NT2/D1 (cell line): ENCODE results near the gene LTBP1.

Experiments used
- DNase-seq: peaks from one replicate; pipeline ENCODE4 v3.0.0-alpha.2; 2011; ENCODE audit warnings: low read depth, low spot score
- H3K27me3 ChIP-seq: 2 replicates; pipeline ENCODE4 v1.6.0; 2011; ENCODE audit warnings: mild to moderate bottlenecking; ENCODE audit not compliant: insufficient read length, insufficient read depth
- H3K36me3 ChIP-seq: 2 replicates; pipeline ENCODE4 v1.6.1; 2011; ENCODE audit warnings: mild to moderate bottlenecking, low read length, mixed read lengths; ENCODE audit not compliant: insufficient read depth, insufficient read length
- H3K4me1 ChIP-seq: 2 replicates; pipeline ENCODE4 v1.5.1; 2011; ENCODE audit not compliant: insufficient read depth, insufficient read length
- H3K4me3 ChIP-seq: 2 replicates; pipeline ENCODE4 v1.5.1; 2011; ENCODE audit warnings: low read depth; ENCODE audit not compliant: insufficient read length
- H3K9ac ChIP-seq: 2 replicates; pipeline ENCODE4 v1.6.0; 2011; ENCODE audit warnings: low read depth; ENCODE audit not compliant: insufficient read length
- H3K9me3 ChIP-seq: 2 replicates; pipeline ENCODE4 v1.5.1; 2011; ENCODE audit warnings: mild to moderate bottlenecking, low read length; ENCODE audit not compliant: insufficient read depth
- SUZ12 ChIP-seq: IDR thresholded peaks from 2 replicates; pipeline ENCODE4 v1.6.1; 2011; ENCODE audit not compliant: insufficient read length, insufficient read depth; ENCODE audit errors: extremely low read depth
- YY1 ChIP-seq: IDR thresholded peaks from 2 replicates; pipeline ENCODE4 v1.6.1; 2011; ENCODE audit not compliant: insufficient read length, insufficient read depth
- ZNF274 ChIP-seq: IDR thresholded peaks from 2 replicates; pipeline ENCODE4 v1.6.1; 2011; ENCODE audit warnings: mild to moderate bottlenecking, low read depth, low read length

LTBP1 gene

DNA sequence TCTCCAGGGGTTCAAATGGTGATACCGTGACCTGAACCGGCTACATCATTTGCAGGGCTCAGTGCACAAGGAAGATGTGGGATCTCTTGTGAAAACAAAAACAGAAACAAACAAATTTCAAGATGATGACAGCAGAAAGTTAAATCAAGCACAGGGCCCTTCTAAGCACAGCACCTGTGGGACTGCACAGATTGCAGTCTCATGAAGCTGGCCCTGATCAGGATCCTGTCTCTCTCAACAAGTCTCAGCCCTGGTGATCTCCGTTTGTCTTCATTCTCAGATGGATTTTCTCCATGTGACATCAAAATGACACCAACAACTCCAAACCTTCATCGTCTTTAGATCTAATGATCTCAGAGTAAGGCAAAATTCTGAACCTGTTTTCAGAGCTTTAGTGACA lies 39.7 kb downstream of the LTBP1 start:
- H3K9ac ChIP-seq, result no peak overlapping the region
- H3K9me3 ChIP-seq, result 0 out of 2 replicates have a peak, but pooled peaks cover 2% of the 10 kb centered on the region
- no peaks in the 10 kb centered on the region for H3K27me3 ChIP-seq
- TF ChIP-seq ZNF274 (no peak), SUZ12 (no peak), YY1 (no peak)
- no peak for DNase-seq
- no peaks in the 10 kb centered on the region for H3K4me1 ChIP-seq
- H3K4me3 ChIP-seq, result no peak overlapping the region
- H3K36me3 ChIP-seq, result no peaks in the 10 kb centered on the region

DNA sequence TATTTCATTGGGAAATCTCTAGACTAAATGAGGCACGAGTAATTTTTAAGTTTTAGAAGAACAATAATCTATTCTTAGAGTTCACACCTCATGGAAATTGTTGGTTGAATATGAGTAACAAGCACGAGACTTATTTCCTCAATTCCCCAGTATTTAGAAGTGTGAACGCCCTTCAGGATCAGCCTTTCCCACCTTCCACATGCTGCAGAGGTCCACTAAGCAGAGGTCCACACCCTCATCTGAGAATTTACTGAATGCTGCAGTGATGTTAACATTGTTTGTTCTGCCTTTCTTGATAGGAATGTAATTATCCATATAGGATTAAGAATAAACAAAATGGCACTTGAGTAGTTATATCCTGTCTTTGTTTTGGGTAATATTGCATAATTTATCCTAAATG lies 41.8 kb downstream of the LTBP1 start:
- H3K27me3 ChIP-seq, result no peaks in the 10 kb centered on the region
- H3K36me3 ChIP-seq, result no peaks in the 10 kb centered on the region
- H3K9ac ChIP-seq, result no peak overlapping the region
- TF ChIP-seq YY1, result no peak
- no peak for TF ChIP-seq SUZ12
- TF ChIP-seq ZNF274, result no peak
- H3K4me3 ChIP-seq, result no peak overlapping the region
- no peaks in the 10 kb centered on the region for H3K4me1 ChIP-seq
- no peak for DNase-seq
- no peaks in the 10 kb centered on the region for H3K9me3 ChIP-seq

DNA sequence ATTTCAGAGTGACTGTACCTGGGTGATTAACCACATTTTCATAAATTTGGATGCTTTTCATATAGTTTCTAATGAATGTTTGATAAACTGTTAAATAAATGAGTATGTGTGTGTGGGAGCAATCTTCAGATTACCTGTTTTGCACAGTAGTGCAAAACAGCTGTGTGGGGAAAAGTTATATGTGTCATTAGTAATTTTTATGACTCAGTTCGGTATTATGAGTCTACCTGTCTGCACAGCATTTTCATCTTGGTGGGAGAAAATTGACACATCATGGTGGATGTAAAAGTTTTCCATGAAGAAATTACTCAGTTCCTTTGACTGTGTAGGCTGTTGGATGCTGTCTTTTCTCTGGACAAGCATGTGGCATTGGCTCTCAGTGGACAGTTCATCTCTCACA lies 43.8 kb downstream of the LTBP1 start:
- Histone ChIP-seq H3K36me3 (no peaks in the 10 kb centered on the region), H3K27me3 (no peaks in the 10 kb centered on the region), H3K4me3 (no peak overlapping the region), H3K9me3 (no peaks in the 10 kb centered on the region), H3K9ac (no peak overlapping the region), H3K4me1 (no peaks in the 10 kb centered on the region)
- no peak for TF ChIP-seq ZNF274
- no peak for TF ChIP-seq YY1
- TF ChIP-seq SUZ12, result no peak
- DNase-seq, result no peak

DNA sequence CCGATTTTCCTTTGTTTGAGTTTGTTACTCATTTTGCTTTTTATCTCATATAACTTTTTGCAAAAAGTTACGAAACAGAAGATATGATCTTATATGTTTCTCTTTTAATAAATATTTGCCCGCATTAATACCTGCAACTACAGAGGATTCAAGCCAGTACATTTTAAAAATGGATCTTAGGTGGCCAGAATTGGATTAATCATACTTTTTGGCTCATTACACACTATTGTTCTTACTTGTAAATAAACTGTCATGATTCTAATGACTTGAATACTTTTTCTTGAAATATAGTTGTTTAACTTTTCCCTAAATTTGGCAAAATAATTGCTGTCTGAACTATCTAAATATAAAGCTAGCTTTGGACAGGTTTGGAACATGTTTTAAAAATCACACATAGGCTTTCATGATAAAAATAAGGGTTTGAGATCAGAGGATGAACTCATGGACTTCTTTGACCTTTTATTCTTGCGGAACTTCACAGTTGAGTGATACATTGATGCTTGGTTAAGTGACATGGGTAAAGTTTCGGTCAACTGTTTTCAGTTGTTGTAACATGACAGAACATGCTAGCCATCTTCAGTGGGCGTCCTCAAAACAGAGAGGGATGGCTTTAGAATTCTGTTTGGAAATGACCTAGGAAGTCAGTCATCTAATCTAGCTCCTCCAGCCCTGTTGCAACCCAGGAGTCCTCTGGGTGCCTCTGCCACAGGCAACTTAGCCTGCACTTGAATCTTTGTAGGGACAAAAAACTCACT lies 44.5 kb downstream of the LTBP1 start:
- H3K27me3 ChIP-seq, result no peaks in the 10 kb centered on the region
- DNase-seq, result no peak
- no peak overlapping the region for H3K4me3 ChIP-seq
- H3K9ac ChIP-seq, result no peak overlapping the region
- H3K4me1 ChIP-seq, result no peaks in the 10 kb centered on the region
- no peaks in the 10 kb centered on the region for H3K9me3 ChIP-seq
- H3K36me3 ChIP-seq, result no peaks in the 10 kb centered on the region
- TF ChIP-seq SUZ12 (no peak), YY1 (no peak), ZNF274 (no peak)

DNA sequence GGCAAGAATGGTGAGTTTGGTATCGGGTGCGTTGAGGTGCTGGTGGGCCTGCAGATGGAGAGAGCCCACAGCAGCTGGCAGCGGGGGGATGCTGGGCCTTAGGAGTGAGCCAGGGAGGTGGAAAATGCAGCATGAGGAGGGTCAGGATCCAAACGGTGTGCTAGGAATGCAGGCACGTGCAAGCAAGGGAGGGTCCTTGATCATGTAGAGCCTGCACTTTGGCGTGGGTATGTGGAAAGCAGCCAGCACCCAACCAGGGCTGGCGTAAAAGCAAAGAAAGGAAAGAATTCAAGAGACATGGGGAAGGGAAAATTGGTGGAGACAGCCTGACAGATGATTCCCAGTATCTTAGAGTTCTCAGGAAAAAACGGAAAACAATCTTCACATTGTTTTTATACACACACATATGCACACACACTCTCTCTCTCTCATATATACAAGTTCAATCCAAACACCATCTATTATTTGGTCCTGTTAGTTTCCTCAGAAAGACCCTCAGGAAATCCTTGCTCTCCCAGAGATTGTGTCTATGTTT lies 46.3 kb downstream of the LTBP1 start:
- Histone ChIP-seq H3K27me3 (no peaks in the 10 kb centered on the region), H3K9me3 (no peaks in the 10 kb centered on the region), H3K4me1 (no peaks in the 10 kb centered on the region), H3K4me3 (no peak overlapping the region), H3K36me3 (no peaks in the 10 kb centered on the region), H3K9ac (no peak overlapping the region)
- no peak for DNase-seq
- TF ChIP-seq SUZ12, result no peak
- TF ChIP-seq ZNF274, result no peak
- TF ChIP-seq YY1, result no peak

DNA sequence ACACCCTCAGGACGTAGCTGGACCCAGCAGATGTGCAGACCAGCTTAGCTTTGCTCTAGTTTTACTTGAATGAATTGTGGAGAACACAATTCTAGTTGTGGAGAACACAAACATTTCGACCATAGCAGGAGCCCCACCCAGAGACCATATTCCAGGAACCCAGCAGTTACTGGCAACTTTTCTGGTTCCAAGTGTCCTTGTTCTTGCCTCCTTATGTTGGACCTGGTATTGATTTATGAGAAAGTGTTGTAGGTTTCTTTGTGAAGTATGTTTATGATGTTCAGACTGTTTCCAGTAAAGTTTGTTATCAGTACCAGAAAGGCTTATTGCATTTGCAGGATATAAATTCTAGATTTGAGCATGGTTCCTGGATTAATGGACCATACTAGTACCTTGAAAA lies 51.0 kb downstream of the LTBP1 start:
- no peaks in the 10 kb centered on the region for H3K27me3 ChIP-seq
- no peaks in the 10 kb centered on the region for H3K9me3 ChIP-seq
- DNase-seq, result no peak
- no peaks in the 10 kb centered on the region for H3K36me3 ChIP-seq
- no peak overlapping the region for H3K4me3 ChIP-seq
- no peak overlapping the region for H3K9ac ChIP-seq
- no peak for TF ChIP-seq YY1
- no peak for TF ChIP-seq ZNF274
- TF ChIP-seq SUZ12, result no peak
- no peaks in the 10 kb centered on the region for H3K4me1 ChIP-seq

DNA sequence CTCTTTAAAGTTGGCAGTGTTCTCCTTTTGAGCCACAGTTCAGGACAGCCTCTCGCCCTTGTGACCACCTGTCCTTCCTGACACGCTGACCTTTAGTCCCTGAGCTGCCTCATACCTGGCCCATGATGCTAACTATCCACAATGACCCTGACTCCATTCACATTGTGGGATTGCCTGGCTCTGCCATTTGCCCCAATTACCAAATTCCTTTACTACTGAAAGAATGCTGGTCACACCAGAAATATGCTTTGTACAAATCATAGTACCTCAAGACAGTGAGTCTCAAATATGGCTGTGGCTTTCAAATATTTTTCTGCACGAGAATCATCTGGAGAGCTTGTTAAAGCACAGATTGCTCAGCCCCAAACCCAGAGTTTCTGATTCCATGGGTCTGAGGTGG lies 54.2 kb downstream of the LTBP1 start:
- Histone ChIP-seq H3K4me3 (no peak overlapping the region), H3K36me3 (no peaks in the 10 kb centered on the region), H3K4me1 (no peaks in the 10 kb centered on the region), H3K27me3 (no peaks in the 10 kb centered on the region), H3K9ac (no peak overlapping the region), H3K9me3 (no peaks in the 10 kb centered on the region)
- TF ChIP-seq YY1 (no peak), SUZ12 (no peak), ZNF274 (no peak)
- DNase-seq, result no peak

DNA sequence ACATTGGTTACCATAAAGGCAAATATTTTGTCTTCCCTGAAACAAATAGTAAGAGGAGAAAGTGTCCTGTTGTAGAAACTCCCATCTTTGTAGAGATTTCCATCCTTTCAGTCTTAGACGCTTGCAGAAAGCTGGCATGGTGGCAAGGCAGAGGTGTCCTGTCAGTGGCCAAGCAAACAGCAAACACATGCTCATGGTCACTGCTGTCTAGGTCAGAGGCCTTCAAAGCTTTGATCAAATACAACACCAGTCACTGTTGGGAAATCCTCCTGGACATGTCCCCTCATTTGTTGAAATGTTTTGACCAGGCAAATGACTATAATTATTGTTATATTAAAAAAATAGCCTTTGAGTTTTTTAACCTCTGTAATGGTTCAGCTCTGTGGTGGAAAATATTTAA lies 55.1 kb downstream of the LTBP1 start:
- DNase-seq, result no peak
- Histone ChIP-seq H3K9me3 (no peaks in the 10 kb centered on the region), H3K4me1 (no peaks in the 10 kb centered on the region), H3K36me3 (no peaks in the 10 kb centered on the region), H3K27me3 (no peaks in the 10 kb centered on the region), H3K9ac (no peak overlapping the region), H3K4me3 (no peak overlapping the region)
- TF ChIP-seq SUZ12 (no peak), ZNF274 (no peak), YY1 (no peak)
